Spinal cord (tissue), 10 donors: Measurements from ENCODE around the gene EPHB3. TPM values are rescaled to one million over a fixed set of nuclear protein-coding genes. Genes with fewer than 3 reads are reported as not detected.

Source experiments
- DNase-seq, 6 donors: peaks; one replicate each; pipeline versions ENCODE4 v3.0.0 to v3.0.0-alpha.2; 2013 to 2015; ENCODE audit warnings: low spot score in 6 of 6, low read depth in 4 of 6
- H3K27ac ChIP-seq: one replicate; pipeline ENCODE4 v1.5.1; 2013; ENCODE audit warnings: low read depth, low read length, control low read depth
- H3K27me3 ChIP-seq: one replicate; pipeline ENCODE4 v1.6.1; 2013; ENCODE audit warnings: low read length; ENCODE audit not compliant: control insufficient read depth, insufficient read depth
- H3K36me3 ChIP-seq: one replicate; pipeline ENCODE4 v1.6.1; 2013; ENCODE audit warnings: low read length; ENCODE audit not compliant: control insufficient read depth, insufficient read depth
- H3K4me1 ChIP-seq: one replicate; pipeline ENCODE4 v1.6.1; 2013; ENCODE audit warnings: low read length; ENCODE audit not compliant: control insufficient read depth, insufficient read depth
- H3K4me3 ChIP-seq: one replicate; pipeline ENCODE4 v1.5.1; 2013; ENCODE audit warnings: low read depth, low read length, control low read depth
- H3K9me3 ChIP-seq: one replicate; pipeline ENCODE4 v1.6.1; 2013; ENCODE audit warnings: low read length; ENCODE audit not compliant: control insufficient read depth, insufficient read depth
- WGBS: methylation state at CpG from one replicate; pipeline ENCODE4 v1.1.5; 2013; ENCODE audit warnings: missing lambda C conversion rate; ENCODE audit not compliant: insufficient coverage; 5-methylcytosine and 5-hydroxymethylcytosine counted together
- long read RNA-seq, 4 donors: transcript quantifications; one replicate each; lab custom pipeline, GENCODE V29; 2026
- polyA plus RNA-seq, 2 donors: library from polyadenylated mRNA; unstranded; fragments of 120-200 nt; gene quantifications; one replicate each; pipeline ENCODE4 v1.2.1, GENCODE V29; 2013; ENCODE audit not compliant: insufficient read length in 2 of 2
- total RNA-seq, 2 donors: library from RNA; depleted of rRNA in 1 of 2; stranded (reverse); fragments of 120-200 nt in 1 of 2; fragments of >200 nt in 1 of 2; gene quantifications; one replicate each; pipeline versions ENCODE4 v1.2.3 to v1.2.4, GENCODE V29; 2013 to 2014
- donor health status: healthy.

EPHB3 gene
- total RNA-seq (10 to 100 TPM in 1 of 2 donors, 1 to 10 TPM in 1; 9.3 to 11.7 TPM), polyA plus RNA-seq (10 to 100 TPM; 25.6 to 35.2 TPM)
- long read RNA-seq, donor 1, result 0 reads
- long read RNA-seq, donor 2, result 0 reads
- long read RNA-seq, donor 3, full-length matches to known transcripts, result 1 of 1 reads
- long read RNA-seq, donor 3, partial matches to known transcripts, result 0 of 1 reads
- long read RNA-seq, donor 3, other reads (novel, unspliced or antisense), result 0 of 1 reads
- long read RNA-seq, donor 4, full-length matches to known transcripts, result 1 of 1 reads
- long read RNA-seq, donor 4, partial matches to known transcripts, result 0 of 1 reads
- long read RNA-seq, donor 4, other reads (novel, unspliced or antisense), result 0 of 1 reads

DNA sequence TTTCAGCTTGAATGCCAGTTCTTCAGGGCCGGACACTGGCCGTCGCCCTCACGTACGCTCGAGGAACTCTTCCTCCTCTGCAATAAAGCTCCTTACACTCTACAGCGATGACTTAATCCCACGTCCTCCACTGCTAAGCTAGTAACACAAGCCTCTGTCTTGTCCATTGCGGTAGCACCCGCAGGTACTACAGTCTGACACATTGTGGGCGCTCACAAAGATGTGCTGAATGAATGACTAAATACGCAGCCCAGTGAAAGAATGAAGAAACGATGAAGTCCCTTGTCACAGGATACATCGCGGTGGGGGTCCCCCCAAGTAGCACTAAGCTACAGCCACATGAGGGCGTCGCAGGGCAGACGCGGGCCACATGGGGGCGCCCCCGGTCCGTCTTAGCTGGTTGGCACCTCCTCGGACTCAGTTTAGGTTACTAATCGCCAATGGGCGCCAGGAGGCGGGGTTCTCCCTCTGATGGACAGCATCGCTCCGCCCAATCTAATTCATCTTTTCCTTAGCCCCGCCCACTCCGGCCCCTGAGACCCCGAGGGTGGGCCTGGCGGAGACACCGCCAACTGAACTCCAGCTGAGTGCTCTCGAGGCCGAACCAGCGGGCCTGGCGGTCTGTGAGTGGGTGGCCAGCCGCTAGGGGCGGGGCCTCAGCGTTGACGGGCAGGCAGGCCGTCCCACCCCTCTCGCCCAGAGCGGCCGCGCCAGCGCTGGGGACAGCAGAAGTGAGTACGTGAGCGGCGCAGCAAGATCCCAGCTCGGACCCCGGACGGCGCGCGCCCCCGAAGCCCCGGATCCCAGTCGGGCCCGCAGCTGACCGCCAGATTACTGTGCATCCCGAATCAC is at the start of gene EPHB3:
TSS of gene EPHB3 (plus strand) at position 725 of the 852 bp plus-strand sequence. CDS start 451 bp downstream, outside the sequence.
- DNase-seq, result peak; percentile 98 to 100 (median 100)
- Histone ChIP-seq H3K36me3 (peaks cover 4% of the 10 kb centered on the region), H3K27me3 (peaks cover 6% of the 10 kb centered on the region), H3K4me1 (peaks cover 55% of the 10 kb centered on the region), H3K27ac (peak within 1 kb of the TSS; percentile 54), H3K9me3 (no peaks in the 10 kb centered on the region), H3K4me3 (peak within 1 kb of the TSS; percentile 77)
- under 1% methylated on average over 59 of the region's 62 CpGs for WGBS

DNA sequence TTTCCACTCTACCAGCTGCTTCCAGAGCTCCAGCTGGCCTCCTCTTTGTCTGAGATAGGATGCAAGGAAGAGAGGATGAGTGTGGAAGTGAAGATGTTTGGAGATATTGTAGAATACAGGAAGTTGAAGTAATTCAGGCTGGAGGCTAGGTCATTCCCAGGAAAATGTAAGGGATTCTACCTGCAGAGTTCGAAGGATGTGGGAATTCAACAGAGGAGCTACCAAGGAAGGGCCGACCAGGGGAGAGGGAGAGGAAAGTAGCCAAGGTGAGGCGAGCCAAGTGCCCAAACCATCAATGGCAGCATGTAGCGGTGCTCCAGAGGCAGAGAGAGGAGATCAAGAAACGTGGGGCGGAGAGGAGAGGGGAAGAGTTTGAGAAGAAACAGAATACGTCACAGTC is 49.0 kb upstream of the EPHB3 start:
- DNase-seq, result no peak
- Histone ChIP-seq H3K27me3 (peaks cover 36% of the 10 kb centered on the region), H3K4me1 (peaks cover 10% of the 10 kb centered on the region), H3K4me3 (no peak overlapping the region), H3K27ac (no peak overlapping the region), H3K9me3 (no peaks in the 10 kb centered on the region), H3K36me3 (no peaks in the 10 kb centered on the region)
- WGBS, result 81% methylated on average over 2 of the region's 7 CpGs

DNA sequence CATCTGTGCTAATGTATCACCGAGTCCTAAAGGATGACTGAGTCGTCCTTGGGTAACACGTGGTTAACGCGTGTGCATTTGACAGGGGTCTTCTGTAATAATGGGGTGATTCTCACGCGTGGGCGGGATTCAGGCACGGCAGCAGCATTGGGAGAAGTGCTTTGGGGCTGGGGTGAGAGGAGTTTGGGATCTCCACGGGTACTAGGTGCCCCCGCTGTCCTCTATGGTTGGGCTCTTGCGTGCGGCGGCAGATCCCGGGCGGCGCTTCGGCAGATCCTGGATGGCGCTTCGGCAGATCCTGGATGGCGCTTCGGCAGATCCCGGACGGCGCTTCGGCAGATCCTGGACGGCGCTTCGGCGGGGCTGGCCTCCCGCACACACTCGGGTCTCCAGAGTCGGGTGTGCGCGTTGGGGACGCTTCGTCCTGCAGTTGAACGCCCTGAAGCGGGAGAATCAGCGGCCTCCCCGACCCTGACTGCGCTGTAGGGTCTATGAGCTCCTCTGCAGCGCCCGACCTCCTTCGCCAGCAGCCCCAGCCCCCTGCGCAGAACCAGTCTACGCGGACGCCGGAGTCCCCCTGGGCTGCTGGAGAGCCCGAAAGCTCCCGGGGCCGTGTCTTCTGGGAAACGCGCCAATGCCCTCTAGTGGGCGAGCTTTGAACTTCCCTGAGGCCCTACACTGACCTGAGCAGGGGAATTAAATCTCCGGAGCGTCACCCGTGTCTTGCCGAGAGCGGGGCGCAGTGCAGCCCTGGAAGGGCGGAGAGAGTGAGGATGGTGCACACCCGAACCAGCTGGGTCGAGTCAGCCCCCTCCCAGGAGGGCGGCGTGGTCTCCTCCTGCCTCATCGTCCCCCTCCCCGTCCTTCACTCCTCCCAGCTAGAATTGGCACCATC is 48.1 kb upstream of the EPHB3 start:
- H3K27ac ChIP-seq, result no peak overlapping the region
- peaks cover 34% of the 10 kb centered on the region for H3K27me3 ChIP-seq

GRCh38 chr3:184514171-184514490 is 47.5 kb upstream of the EPHB3 start:
- Histone ChIP-seq H3K36me3 (no peaks in the 10 kb centered on the region), H3K9me3 (no peaks in the 10 kb centered on the region), H3K27me3 (peaks cover 34% of the 10 kb centered on the region), H3K27ac (no peak overlapping the region), H3K4me3 (peak overlapping the region; percentile 38), H3K4me1 (peaks cover 10% of the 10 kb centered on the region)
- no peak for DNase-seq
- WGBS, result 8% methylated on average over 4 of the region's 10 CpGs

More for the DNA sequence above, 48.1 kb upstream of the EPHB3 start:
- WGBS, result 4% methylated on average over 69 of the region's 69 CpGs
- Histone ChIP-seq H3K9me3 (no peaks in the 10 kb centered on the region), H3K4me1 (peaks cover 10% of the 10 kb centered on the region), H3K4me3 (peak overlapping the region; percentile 38), H3K36me3 (no peaks in the 10 kb centered on the region)
- DNase-seq, result peak; percentile 50 to 93 (median 59)

DNA sequence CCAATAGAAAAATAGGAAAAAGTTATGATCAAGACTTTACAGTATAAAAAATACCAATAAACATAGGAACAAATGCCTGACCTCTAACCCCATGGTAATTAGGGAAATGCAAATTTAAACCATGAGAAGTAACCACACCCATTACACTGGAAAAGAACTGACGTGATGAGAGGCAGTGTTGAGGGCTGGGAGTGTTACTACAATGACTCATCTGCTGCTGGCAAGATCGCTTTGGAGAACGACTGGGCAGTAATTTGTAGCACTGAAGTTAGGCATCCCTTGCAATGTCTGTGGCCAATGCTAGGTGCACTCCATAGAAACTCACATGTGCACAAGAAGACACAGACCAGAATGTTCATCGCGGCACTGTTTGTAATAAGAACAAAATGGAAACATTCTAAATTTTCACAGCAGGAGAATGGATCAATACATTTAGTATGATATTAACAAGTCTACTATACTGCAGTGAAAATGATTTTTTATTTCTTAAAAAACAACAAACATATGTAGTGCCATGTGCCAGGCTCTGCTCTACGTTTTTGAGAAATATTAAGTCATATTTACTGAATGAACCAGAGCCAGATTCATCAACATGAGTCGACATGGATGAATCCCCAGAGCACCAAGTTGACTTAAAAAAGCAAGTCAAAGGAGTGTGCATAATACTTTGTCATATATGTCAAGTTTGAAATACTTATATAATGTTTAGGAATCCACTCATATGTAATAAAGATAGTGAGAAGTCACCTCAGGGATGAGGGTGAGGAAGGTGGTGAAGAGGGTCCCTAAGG is 37.6 kb upstream of the EPHB3 start:
- Histone ChIP-seq H3K27ac (no peak overlapping the region), H3K4me1 (peaks cover 13% of the 10 kb centered on the region), H3K4me3 (no peak overlapping the region), H3K27me3 (peaks cover 28% of the 10 kb centered on the region), H3K36me3 (no peaks in the 10 kb centered on the region), H3K9me3 (no peaks in the 10 kb centered on the region)
- no peak for DNase-seq
- WGBS, result 14% methylated on average over 3 of the region's 7 CpGs

- peak in 2 of 6 donors; percentile 22 to 53 for DNase-seq
- Histone ChIP-seq H3K4me1 (peaks cover 13% of the 10 kb centered on the region), H3K36me3 (no peaks in the 10 kb centered on the region), H3K4me3 (peak overlapping the region; percentile 40), H3K9me3 (no peaks in the 10 kb centered on the region), H3K27ac (peak overlapping the region; percentile 43), H3K27me3 (peaks cover 28% of the 10 kb centered on the region)
- WGBS, result 0% methylated on average over 4 of the region's 7 CpGs
Observed at GRCh38 chr3:184524981-184525336, 36.6 kb upstream of the EPHB3 start.

DNA sequence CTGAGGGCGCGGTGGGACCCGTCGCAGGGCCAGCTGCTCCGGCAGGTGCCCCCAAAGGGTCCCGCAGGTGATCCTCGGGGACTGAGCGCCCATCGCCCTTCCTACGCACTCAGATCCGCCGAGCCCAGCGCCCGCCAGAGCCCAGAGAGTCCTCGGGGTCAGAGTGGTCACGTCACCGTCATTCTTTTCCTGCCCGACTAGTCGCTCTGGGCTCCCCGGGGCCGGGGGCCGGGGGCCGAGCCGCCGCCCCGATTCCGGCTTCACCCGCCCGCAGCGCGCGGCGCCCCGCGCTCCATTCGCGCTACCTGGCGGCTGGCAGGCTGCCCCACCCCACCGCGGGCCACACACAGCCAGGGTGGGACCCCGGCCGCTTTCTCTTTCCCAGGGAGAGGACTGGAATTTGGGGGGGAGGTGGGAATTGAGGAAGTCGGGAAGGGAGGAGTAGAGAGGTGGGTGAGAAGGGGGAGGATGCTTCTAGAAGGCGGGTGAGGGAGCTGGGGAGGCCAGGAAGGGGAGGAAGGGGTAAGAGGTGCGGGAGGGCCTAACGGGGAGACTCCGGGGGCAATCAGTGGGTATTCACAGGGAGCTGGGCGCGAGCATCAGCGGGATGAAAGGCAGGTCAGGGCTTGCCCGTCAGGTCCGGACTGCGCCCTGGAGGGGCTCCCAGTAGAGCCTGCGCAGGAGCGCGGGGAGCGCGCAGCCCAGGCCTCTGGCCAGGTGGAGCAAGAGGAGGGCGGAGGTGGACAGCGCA is 36.1 kb upstream of the EPHB3 start:
- no peak for DNase-seq
- Histone ChIP-seq H3K36me3 (no peaks in the 10 kb centered on the region), H3K9me3 (no peaks in the 10 kb centered on the region), H3K4me1 (peaks cover 13% of the 10 kb centered on the region), H3K27ac (peak overlapping the region; percentile 43), H3K27me3 (peaks cover 28% of the 10 kb centered on the region), H3K4me3 (peak overlapping the region; percentile 40)
- WGBS, result under 1% methylated on average over 60 of the region's 60 CpGs

DNA sequence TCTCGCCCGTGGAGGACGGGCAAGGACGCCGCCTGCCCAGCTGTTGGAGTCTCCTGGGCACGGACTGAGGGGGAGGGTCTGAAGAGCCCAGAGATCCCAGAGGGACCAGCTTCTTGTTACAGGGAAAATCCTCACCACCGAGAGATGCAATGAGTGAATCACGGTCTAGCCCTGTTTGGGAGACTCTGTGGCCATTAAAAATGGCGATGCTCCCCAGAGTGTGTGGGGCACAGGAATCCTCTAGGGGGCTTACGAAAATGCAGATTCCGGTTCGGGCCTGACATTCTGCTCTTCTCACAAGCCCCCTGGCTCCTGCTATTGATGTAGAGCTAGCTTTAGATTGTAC is 35.5 kb upstream of the EPHB3 start:
- WGBS, result 1% methylated on average over 10 of the region's 12 CpGs
- Histone ChIP-seq H3K27ac (no peak overlapping the region), H3K36me3 (no peaks in the 10 kb centered on the region), H3K4me1 (peaks cover 13% of the 10 kb centered on the region), H3K4me3 (peak overlapping the region; percentile 40), H3K9me3 (no peaks in the 10 kb centered on the region), H3K27me3 (peaks cover 28% of the 10 kb centered on the region)
- peak in 2 of 6 donors; percentile 24 to 63 for DNase-seq
